Measurements from ENCODE around the gene CCM2.
"Not testable (repeated sequence)": the region's sequence is repeated elsewhere in the genome, so short reads cannot be mapped to it uniquely, and the experiment has no call there.

The CCM2 gene

GRCh38 chr7:45108863-45109262, 108.9 kb downstream of the CCM2 start:
- DNase-seq (ENCODE audit: insufficient read length, low spot score) (no peak), FAIRE-seq (no peak)
- no peak for TF ChIP-seq POLR2A (IDR thresholded peaks at IDR 0.05; ENCODE audit: low read depth, low read length)

- TF ChIP-seq POLR2A (IDR thresholded peaks at IDR 0.05; ENCODE audit: low read depth, low read length): peak; percentile 99
- FAIRE-seq: peak; percentile 70
- peak; percentile 98 for DNase-seq (ENCODE audit: insufficient read length, low spot score)
These were observed 111.6 kb downstream of the CCM2 start, which contains the start of gene TBRG4 for GRCh38 chr7:45111298-45112223. TSS of gene TBRG4 (minus strand) at chr7:45111697. CDS start at chr7:45109237, 2,460 bp downstream.

DNA sequence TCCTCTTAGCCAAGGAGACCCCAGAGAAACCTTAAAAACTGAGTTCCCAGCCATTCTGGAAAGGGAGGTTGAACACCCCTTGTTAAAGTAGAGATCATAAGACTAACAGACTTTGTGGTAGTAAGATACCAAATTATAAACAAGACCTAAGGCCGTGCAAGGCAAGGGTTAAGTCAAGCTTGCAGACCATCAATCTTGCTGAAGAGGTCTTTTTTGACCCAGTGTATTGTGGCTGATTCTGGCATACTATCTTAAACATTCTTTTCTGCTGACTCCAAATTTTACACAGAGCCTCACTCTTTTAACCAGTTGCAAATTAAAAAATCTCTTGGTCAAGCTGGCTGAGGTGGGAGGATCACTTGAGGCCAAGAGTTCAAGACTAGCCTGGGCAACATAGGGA, 112.6 kb downstream of the CCM2 start:
- FAIRE-seq (no peak), DNase-seq (ENCODE audit: insufficient read length, low spot score) (no peak)
- TF ChIP-seq POLR2A (IDR thresholded peaks at IDR 0.05; ENCODE audit: low read depth, low read length): no peak

DNA sequence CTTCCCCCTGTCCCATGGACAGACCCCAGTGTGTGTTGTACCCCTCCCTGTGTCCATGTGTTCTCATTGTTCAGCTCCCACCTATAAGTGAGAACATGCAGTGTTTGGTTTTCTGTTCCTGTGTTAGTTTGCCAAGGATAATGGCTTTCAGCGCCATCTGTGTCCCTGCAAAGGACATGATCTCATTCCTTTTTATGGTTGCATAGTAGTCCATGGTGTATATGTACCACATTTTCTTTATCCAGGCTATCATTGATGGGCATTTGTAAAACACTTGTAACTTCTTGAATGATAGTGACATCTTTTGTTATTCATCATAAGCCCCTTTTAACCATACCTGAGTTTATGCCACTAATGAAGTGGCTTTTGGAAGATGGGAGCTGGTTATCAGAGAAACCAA, 114.3 kb downstream of the CCM2 start:
- FAIRE-seq: not testable (repeated sequence)

GRCh38 chr7:45114926-45115325, 114.9 kb downstream of the CCM2 start:
- FAIRE-seq: no peak
- no peak for DNase-seq (ENCODE audit: insufficient read length, low spot score)

More for the DNA sequence above, 114.3 kb downstream of the CCM2 start:
- DNase-seq (ENCODE audit: insufficient read length, low spot score): not testable (repeated sequence)

DNA sequence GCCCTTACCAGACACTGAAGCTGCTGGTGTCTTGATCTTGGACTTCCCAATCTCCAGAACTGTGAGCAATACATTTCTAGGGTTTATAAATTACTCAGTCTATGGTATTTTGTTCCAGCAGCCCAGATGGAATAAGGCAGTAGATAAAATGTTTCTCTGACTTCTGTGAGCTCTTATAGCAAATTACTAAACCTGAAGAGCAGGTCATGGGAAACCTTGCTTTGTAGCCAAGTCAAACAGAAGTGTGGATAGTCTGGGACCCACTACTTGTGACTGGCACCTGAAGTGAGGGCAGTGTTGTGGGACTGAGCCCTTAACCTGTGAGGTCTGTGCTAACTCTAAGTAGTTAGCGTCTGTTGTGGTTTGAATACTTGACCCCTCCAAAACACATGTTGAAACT, 116.0 kb downstream of the CCM2 start:
- FAIRE-seq: no peak

More at GRCh38 chr7:45114926-45115325, 114.9 kb downstream of the CCM2 start:
- TF ChIP-seq POLR2A (IDR thresholded peaks at IDR 0.05; ENCODE audit: low read depth, low read length): no peak

DNA sequence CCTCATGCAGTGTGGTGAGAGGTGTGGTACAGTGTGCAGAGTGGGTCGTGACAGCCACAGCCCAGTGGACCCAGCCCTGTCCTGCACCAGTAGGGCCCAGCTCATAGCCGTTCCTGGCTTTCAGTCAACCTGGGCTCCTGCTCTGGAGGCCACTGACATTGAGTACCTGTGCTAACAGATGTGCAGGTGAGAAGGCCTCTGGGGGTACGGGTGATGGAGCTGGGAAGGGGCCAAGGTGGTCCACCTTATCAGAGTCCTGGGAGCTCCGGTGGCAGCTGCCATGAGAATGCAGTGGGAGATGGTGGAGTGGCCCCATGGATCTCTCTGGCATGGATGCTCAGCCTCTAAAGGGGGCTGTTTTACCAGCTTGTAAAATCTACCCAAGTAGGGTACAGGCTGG, 117.6 kb downstream of the CCM2 start:
- no peak for TF ChIP-seq POLR2A (IDR thresholded peaks at IDR 0.05; ENCODE audit: low read depth, low read length)
- DNase-seq (ENCODE audit: insufficient read length, low spot score) (no peak), FAIRE-seq (no peak)

More for the DNA sequence above, 116.0 kb downstream of the CCM2 start:
- DNase-seq (ENCODE audit: insufficient read length, low spot score): no peak
- no peak for TF ChIP-seq POLR2A (IDR thresholded peaks at IDR 0.05; ENCODE audit: low read depth, low read length)

GRCh38 chr7:45118292-45118691, 118.3 kb downstream of the CCM2 start:
- FAIRE-seq (no peak), DNase-seq (ENCODE audit: insufficient read length, low spot score) (no peak)
- no peak for TF ChIP-seq POLR2A (IDR thresholded peaks at IDR 0.05; ENCODE audit: low read depth, low read length)

DNA sequence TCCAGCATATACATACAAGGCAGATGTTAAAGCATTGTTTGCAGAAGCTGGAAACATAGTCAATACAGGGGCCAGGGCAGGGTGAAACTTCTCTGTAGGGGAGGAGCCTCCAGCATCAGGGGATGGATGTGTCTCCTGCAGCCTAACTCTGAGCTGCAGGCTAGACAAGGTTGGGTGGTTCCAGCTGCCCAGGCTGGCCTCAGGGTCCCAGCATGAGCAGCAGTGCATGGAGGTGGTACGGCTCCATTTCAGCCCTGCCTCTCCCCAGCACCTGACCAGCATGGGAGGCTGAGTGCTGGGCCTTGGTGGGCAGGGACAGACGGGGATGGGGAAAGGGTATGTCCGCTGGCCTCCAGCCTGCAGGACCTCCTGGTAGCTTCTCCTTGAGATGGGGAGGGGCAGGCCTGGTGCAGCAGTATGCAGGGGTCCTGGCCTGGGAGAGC, 118.9 kb downstream of the CCM2 start:
- FAIRE-seq: no peak
- DNase-seq (ENCODE audit: insufficient read length, low spot score): no peak
- no peak for TF ChIP-seq POLR2A (IDR thresholded peaks at IDR 0.05; ENCODE audit: low read depth, low read length)

- FAIRE-seq: no peak
These were observed 119.5 kb downstream of the CCM2 start for GRCh38 chr7:45119550-45119949.

GRCh38 chr7:45122975-45123860, 123.2 kb downstream of the CCM2 start:
- no peak for TF ChIP-seq POLR2A (IDR thresholded peaks at IDR 0.05; ENCODE audit: low read depth, low read length)
- no peak for FAIRE-seq
- DNase-seq (ENCODE audit: insufficient read length, low spot score): no peak

More at GRCh38 chr7:45119550-45119949, 119.5 kb downstream of the CCM2 start:
- TF ChIP-seq POLR2A (IDR thresholded peaks at IDR 0.05; ENCODE audit: low read depth, low read length): no peak
- no peak for DNase-seq (ENCODE audit: insufficient read length, low spot score)

DNA sequence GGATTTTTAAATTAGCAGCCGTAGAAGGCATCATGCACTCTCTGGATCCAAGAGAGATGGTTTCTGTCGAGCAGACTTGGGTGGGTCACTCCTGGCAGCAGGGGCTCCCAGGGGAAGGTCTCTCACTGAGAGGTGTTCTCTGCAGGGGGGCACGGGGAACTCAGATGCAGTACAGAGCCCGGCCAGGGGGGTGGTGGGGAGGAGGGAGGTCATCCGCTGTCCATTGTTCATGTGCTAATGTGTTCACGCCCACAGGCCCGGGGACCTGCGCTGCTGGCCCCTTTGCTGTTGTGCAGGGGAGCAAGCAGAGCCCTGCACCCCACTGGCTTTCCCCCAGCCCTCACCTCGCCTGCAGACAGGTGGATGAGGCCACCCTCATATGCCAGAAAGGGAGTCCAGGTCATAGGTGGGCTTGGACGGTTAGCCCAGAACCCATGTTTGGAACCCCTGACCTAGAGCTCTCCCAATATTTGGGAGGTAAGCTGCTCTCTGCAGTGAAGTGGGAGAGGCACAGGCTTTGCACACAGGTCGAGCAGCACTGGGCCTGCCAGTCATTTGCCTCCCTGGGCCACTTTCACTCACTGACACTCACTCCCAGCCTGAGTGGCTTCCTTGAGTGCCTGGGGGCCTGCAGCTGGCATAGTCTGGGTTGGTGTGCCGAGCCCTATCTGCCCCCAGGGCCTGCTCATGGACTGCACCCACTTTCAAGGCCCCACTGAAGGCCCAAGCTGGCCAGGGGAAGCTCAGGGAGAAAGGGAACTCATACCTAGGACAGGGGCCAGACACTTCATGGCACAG, 124.1 kb downstream of the CCM2 start:
- TF ChIP-seq POLR2A (IDR thresholded peaks at IDR 0.05; ENCODE audit: low read depth, low read length): no peak
- FAIRE-seq (no peak), DNase-seq (ENCODE audit: insufficient read length, low spot score) (no peak)

DNA sequence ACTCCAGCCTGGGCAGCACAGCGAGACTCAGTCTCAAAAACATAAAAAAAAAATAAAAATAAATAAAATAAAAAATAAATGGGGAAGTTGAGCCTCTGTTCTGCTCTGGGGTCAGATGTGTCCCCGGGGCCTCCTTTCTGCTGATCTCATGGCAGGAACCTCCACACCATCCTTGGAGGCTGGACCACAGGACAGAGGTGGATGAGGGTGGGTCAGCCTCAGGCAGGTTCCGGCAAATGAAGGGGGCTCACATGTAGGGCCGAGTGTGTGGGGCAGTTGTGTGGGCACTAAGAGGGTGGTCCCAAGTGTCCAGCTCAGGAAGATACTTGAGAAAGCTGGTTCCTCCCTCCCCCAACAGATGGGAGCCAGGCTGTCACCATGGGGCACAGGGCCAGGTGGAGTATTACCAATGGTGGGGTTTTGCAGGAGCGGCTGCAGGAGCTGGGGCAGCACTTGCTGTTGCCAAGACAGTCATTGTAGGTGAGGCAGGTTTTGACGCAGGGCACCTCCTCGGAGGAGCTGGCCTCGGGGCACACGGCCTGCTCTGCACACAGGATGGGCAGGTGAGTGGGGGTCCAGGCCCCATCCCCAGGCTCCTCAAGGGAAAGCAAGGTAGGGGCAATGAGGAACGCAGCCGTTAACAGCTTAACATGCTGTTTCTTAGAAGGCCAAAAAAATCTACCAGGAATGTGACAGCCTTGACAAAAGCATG, 125.3 kb downstream of the CCM2 start:
- DNase-seq (ENCODE audit: insufficient read length, low spot score): no peak
- no peak for FAIRE-seq
- no peak for TF ChIP-seq POLR2A (IDR thresholded peaks at IDR 0.05; ENCODE audit: low read depth, low read length)

All from H54 (cell line).